NCI-H345 treated with DMSO at 0.1 percent for 48 hours (cell line): Measurements from ENCODE around the gene CAV1.
"Not testable (repeated sequence)": the region's sequence is repeated elsewhere in the genome, so short reads cannot be mapped to it uniquely, and the experiment has no call there.

Experiments
- DNase-seq: peaks from one replicate; lab custom pipeline; 2025; ENCODE audit not compliant: unreplicated experiment; lab: John Stamatoyannopoulos, UW

CAV1 gene

DNA sequence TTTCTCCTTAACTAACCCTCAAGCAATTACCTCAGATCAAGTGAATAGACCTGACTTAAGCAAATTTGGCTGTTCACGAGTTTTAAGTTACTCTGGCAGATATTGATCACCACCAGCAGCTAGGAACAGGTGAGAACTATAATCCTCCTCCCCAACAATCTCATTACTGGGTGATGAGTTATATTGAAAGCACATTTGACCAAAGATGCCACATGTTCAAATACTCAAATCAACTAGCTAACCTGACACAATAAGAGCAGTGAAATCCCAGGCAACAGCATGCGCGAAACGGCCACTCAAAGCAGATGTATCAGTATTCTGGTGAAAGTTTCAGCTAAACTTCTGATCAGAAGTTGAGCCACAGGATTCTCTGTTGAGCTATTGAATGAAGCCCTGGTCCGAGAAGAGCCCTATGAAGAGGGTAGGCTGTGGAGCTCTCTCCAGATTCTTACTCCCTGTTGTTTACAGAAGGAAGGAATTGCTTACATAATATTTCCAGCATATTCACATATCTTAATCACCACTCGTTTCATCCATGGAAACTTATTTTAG lies 52.6 kb downstream of the CAV1 start:
- no peak for DNase-seq

DNA sequence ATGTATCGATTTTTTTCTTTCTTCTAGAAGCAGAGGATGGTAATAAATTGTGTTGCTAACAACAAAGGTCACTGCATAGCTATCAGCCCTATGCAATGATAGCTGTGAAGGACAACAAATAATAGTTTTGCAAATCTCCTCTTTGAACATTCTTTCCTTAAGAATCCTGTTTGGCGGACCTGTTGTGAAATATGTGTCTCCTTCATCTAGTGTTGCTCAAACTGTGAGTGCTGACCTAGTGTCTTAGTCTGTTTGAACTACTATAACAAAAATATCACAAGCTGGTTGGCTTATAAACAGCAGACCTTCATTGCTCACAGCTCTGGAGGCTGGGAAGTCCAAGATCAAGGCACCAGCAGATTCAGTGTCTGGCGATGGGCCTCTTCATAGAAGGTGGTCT lies 53.7 kb downstream of the CAV1 start:
- DNase-seq = no peak

DNA sequence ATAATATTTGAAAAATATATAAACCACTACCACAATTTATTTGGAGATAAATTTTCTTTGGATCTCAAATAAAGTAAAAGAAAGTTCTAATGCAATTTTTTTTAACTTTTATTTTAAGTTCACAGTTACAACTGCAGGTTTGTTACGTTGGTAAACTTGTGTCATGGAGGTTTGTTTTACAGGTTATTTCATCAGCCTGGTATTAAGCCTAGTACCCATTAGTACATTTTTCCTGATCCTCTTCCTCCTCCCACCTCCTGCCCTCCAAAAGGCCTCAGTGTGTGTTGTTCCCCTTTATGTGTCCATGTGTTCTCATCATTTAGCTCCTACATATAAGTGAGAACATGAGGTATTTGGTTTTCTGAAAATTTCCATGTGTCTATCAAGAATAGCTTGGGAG lies 54.5 kb downstream of the CAV1 start:
- DNase-seq = no peak

DNA sequence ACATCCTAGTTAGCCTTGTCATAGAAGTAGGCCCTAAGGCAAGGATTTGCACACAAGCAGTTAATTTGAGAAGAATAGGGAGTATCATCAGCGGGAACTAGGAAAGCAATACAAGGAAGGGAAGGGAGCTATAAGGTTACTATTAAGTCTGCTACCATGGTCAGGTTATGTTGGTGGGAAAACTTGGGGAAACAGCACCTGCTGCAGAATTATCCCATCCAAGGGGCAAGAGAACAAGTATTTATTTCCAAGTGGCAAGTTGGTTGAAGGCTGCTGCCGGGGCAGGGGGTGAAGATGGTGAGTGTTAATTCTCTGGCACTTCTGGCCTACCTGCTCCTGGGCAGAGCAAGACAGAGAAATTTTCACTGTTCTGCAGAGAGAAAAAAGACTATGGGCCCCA lies 55.0 kb downstream of the CAV1 start:
- no peak for DNase-seq

DNA sequence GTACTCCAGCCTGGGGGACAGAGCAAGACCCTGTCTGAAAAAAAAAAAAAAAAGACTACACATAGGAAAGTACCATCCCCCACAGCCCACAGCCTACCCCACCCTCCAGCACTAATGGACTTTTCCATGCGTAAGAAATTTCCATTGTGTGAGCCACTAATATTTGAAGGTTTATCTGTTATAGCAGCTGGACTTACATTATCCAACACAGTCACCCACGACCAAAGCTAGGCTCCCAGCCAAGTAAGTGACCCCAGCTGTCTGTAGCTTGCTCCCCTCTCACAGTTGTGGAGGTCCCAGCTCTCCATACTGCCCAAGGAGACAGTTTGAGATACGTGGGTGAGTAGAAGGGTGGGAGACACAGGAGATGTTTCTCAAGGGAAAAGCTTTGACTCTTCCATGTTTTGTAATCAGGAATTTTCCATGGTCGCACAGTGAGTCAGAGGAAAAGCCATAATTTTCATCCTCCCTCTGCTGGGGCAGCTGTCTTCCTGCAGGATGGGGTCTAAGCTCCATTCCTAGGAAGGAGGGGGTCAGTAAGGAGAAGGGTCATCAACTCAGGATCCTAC lies 57.4 kb downstream of the CAV1 start:
- DNase-seq = no peak

DNA sequence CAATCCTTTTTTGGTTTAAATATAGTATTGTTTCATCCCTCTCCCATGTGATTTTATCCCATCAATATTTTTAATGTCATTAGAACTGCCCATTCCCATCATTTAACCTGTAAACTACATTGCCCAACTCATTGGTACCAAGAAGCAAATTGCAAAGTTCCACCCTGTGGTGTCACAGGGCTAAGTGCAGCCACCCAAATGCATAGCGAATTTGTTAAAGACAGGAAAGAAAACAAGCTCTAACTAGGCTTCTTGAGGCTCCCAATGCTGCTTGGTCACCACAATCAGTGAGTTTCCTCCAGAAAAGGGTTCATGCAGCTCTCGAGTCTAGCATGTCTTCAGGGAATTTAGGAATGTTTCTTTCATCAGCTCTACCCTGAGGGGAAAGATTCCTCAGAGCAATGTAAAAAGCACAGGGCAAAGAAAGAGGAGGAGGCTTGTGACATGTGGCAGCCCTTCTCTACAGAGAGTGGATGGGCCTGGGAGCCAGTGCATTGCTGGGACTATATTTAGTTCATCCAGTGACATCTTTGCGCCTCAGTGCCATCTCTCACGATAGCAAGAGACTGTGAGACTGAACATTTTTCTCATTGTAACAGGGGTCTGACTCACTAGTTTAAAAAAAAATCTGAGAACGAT lies 58.1 kb downstream of the CAV1 start:
- no peak for DNase-seq

DNA sequence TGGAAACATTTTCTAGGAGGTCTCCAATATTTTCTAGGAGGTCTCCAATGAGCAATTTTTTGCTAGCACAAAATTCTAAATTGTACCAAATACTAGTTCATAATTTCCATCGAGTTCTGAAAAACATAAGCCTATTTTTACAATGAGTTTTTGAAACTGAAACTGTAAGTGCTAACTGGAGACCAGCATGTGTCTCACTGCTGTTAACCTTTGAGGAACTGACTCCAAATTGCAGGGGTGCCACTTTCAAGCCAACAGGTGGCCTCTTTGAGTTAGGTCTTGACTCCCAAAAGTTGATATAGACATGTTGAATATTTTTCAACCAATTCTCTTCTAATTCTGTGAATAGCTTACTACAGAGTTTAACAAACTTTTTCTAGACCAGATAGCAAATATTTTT lies 58.8 kb downstream of the CAV1 start:
- DNase-seq = no peak

DNA sequence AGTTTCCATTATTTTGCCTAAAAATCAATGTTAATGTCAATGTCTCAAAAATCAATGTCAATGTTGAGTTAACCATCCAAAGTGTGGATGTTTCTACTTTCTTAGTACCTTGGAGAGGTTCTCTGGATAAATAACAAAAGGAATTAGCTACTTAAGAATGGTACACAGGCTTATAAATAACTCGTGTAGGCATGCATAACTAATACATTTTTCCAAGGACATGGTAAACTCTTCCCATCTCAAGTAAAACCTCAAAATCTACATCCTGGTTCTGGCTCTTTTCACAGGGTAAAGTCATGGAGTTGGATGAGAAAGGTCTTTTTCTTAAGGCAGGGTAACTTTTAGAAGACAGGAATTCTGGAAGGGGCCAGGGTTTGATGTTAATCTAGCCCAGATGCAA lies 59.9 kb downstream of the CAV1 start:
- no peak for DNase-seq

DNA sequence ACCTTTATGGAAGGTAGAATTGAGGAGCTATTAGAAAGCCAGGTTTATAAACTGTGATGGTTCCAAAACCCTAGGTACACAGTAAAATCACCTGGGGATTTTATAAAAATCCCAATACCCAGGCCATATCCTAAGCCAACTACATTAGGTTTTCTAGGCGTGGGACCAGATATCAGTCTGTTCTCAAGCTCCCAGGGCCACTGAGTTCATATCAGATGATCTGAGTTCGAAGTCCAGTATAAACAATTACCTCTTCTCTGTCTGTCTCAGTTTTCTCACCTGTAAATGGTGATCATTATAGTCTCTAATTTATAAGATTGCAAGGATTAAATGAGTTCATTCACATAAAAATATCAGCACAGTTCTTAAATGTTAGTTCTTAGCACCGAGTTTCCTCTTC lies 60.6 kb downstream of the CAV1 start:
- DNase-seq = no peak

DNA sequence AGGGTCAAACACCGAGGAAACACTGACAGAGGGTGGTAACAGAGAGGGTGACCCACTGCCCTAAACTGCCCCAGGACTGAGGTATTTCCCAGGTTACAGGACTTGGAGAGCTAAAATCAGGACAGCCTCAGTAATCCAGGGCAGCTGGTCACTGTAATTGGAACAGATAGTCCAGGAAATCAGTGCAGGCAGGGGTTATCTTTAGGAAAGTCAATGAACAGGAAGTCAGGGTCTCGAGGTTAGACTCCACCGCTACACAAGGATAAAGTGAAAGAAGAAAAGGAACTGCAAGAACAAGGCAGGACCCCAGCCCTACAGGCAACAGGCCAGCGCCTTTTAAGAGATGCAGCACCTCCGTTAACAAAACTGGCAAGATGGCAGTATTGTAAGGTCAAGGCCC lies 61.1 kb downstream of the CAV1 start:
- DNase-seq = no peak

DNA sequence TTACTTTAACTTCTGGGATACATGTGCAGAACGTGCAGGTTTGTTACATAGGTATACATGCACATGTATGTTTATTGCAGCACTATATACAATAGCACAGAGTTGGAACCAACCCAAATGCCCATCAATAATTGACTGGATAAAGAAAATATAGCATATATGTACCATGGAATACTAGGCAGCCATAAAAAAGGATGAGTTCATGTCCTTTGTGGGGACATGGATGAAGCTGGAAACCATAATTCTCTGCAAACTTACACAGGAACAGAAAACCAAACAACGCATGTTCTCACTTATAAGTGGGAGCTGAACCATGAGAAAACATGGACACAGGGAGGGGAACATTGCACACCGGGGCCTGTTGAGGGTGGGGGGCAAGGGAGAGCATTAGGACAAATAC lies 62.4 kb downstream of the CAV1 start:
- DNase-seq = not testable (repeated sequence)

DNA sequence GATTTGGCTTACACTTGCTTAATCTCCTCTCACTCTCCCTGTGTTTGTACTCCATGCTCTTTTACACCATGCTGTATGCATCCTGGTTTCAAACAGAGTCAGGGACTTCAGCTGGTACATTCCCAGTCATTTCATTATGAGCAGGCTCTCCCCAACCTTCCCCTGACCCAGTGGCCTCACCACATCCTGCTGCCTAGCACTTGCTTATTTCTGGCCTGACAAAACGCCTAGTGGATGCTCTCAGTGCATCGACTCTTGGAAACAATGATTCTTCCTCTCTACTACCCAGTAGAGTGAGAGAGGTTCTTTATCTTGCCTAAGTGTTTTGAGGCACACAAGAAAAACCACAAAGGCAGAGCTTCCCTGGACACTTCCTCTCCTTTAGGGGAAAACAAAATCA lies 63.4 kb downstream of the CAV1 start:
- DNase-seq = no peak

DNA sequence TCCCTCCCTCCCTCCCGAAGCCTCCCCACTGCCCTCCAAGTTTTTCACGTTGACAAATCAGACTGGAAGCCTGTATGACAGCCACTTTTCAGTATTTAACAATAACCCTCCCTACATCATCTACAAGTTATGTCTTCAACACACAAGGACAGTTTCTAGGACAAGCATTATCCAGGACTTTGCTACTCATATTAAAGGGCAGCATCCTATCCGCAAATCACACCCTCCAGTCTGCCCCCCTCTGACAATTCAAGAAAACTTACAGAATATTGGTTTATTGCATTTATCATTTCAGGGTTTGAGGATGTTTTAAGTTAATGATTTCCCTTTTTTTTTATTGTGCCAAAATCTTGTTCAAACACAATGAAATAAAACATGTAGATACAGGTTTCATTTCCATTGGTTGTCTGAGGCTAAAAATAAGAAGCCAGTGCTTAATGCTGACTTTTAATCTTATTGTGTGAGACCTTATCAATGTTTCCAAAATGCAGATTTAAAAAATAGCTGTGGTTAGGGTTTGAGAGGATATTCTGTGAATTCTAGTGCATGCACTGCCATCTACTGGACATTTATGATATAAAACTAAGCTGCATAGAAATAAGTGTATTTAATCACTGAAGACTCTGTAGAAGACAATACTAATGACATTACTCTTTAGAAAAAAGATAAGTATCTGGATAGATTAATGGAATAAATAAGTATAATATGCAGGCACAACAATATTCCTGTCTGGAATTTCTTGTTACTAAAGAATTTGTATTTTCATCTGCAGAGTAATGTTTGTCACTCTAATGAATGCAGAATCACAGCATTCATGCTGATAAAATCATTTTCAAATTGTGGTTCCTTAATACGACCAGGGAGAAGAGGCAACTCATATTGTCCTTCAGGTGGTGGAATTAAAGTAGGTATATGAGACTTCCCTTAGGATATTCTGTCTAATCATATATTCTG lies 64.1 kb downstream of the CAV1 start:
- DNase-seq = peak; percentile 55

DNA sequence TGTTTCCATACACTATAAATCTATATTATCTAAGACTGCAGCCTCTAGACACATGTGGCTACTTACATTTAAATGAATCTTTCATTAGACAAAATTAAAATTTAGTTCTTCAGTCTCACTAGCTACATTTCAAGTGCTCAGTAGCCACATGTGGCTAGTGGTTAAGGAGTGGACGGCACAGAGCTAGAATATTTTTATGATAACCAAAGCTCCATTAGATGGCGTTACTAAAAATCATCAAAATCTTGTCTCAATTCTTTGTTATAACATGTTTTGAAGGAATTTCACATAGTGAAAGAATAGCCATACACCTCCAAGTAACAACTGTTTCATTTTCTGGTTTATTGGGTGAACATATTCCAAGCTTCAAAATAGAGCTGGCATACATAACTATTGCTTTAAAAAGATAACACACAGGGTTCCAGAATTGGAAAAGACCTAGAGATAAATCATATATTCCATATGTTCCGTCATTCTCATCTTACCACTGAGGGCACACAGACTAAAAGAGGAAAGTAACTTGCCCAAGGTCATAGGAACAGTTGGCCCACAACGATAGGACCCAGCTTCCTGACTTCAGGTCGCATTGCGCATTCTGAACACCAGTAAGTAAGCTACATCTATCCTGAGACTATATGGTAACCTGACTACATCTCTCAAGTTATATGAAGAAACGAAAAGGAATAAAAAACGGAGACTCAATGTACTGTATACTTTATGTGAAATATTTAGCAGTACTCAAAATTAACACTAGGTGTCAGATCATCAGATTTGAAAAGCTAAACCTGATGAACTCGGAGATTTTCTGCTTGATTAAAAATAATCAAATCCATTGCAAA lies 66.6 kb downstream of the CAV1 start:
- peak; percentile 12 for DNase-seq

DNA sequence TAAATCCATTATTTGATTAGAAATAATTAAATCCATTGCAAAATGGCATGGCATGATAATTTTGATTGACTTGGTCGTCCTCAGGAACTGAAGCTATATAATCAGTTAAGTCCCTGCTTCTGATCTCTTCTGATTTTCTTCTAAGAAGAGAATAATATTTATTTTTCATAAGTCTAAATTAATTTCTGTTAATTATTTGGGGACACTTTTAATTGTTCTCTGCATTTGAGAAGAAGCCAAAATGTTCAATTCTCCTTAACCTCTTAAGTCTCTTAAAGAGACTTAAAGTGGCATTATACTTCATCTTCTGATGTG lies 67.2 kb downstream of the CAV1 start:
- no peak for DNase-seq

DNA sequence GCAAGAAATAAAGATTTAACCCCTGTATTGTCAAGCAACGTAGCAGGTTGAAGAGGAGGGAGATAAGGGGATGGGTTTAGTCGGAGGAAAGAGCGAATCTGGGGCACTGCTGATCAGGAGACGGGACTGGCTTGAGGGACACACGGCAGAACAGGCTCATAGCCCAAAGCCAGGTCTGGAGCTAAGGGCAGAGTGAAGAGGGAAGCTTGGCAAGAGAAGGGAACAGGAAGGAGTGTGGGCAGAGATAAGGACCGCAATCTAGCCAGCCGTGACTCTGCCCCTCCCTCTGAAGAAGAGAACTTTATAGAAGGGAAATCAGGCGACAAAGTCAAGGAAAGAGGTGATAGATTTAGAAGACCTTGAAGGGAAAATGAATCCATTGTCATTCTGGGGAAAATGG lies 67.6 kb downstream of the CAV1 start:
- DNase-seq = no peak

DNA sequence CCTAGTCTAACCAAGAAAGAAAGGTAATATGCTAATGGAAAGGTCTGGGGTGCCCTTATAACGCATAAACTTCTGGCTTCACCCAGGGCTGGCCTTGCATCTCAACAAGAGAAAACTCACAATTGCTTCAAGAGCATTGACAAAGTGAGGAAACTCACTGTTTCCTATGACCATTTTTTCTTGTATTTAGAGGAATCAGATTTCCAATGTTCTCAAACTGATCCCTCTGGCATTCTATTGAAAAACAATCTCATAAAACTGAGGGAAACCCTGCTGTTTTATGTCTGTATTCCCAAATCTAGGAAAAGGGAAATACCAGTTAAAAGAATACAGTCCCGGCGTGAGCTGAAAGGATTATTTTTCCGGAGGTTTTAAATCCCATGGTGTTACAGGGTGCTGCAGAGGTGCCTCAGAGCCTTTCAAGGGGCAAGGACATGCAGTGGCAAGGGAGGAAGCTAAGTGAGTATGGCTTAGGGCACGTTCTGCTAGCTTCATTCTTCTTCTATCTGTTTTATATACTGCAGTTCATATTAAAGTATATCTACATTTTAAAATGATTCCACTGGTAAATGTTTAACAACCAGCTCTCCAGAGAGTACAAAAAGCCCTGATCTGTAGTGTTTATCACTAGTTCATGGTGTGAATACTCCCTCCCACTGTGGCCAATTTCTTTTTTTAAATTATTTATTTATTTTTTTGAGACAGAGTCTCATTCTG lies 68.7 kb downstream of the CAV1 start:
- DNase-seq = no peak

DNA sequence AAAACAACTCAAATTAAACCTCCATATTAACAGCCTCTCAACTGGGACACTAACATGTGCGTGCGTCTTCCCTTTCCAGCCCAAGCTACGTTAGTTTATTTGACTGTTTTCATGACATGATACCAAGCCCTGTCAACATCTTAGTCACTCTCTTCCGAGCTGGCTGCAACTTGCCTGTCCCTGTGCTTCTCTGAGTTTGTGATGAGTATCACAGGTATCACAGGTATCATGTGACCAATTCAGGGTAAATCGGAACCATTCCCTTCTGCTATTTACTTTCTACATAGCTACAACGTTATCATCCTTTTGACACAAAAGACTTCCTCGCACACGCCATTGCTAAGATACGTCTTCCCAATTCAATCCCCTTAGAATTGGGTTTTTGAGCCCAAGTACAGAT lies 70.2 kb downstream of the CAV1 start:
- no peak for DNase-seq

DNA sequence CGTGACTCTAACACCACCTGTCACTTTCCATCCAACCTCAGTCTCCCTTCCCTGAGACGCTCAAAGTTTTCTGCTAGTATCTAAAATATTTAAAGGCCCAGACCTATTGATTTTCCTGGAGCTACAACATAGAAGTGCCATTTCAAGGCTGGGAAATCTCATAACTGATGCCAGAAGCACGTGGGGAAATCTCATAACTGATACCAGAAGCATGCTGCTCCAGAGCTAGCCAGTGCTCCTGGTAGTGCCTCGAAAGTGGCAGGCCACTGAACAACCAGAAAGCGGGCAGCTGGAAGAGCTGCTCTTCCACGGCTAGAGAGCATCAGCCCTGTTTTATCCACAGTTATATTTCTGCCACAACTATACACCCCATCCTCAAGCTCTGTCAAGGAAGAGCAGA lies 72.5 kb downstream of the CAV1 start:
- no peak for DNase-seq

DNA sequence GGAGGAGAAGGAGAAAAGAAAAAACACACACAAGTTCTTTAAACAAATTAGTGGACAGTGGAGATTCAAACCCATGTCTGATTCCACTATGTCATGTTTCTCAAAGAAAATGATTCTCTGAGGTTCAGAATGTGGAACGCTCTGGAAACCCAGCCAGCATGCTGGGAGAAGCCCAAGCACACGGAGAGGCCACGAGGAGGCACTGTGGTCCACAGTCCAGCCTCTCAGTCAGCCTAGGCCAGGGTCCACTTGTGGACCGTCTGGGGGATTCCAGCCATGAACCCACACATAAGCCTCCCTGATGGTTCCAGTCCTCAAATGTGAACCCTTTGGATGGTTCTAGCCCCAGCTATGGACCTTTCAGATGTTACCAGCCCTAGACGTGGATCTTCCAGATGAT lies 73.4 kb downstream of the CAV1 start:
- DNase-seq = no peak

DNA sequence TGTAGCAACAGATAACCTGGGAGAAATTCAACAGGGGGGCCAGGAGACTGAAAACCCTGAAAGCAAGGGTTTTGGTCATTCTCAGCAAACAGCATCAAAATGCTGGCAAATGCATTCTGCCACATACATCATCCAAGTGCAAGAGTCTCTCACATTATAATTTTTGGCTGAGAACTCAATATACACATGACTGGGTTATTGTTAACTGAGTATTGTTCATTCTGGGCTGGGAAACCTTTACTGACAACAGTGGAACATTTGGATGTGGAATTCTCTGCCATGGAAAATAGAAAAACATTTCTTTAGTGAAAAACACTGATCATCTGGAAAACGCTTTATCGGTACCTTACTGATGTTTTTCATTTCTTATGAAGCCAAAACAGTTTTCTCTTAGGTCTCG lies 74.0 kb downstream of the CAV1 start:
- DNase-seq = no peak
